ENCODE data around the gene ADAMTS6.
"Not testable (repeated sequence)": the region's sequence is repeated elsewhere in the genome, so short reads cannot be mapped to it uniquely, and the experiment has no call there.

Gene ADAMTS6

DNA sequence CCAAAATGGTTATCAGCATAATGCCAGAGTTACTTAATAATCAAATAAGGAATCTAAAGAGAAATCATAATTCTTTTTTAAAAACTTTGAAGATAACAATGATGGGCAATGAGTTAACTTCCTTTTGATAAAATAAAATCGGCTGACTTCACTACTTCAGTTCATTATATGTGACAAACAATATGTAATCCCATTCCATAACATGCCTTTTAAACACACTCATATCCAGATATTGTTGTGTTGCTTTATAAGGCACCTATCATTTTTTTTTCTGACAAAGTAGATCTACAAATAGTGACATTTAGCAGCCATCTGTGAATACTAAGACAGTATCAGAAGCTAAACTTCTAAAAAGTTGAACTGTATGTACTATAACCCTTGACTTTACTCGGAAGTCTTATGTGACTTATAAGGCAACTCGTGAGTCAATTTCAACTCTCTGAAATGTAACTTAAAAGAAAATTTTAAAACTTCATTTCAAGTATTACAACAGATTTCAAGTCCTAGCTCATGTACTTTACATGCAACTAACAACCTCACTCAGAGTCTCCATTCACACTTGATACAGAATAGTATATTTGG is 7.5 kb downstream of the ADAMTS6 start:
- DNase-seq: no peak

DNA sequence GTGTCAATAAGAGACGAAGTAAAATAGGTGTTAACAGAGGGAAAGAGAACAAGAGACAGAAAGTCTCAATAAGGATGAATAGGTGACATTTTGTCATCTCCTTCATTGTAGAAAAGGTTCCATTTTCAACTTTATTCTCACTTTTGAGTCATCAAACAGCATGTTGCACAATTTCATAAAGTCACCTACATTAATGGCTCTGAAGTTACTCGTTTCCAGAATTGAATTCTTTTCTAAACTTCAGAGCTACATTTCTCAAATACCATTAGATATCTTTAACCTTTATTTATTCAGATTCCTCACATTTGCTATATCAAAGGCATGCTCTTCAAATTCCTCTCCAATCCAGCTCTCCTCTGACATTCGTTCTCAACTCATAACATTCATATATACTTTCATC is 13.1 kb downstream of the ADAMTS6 start:
- DNase-seq: no peak

DNA sequence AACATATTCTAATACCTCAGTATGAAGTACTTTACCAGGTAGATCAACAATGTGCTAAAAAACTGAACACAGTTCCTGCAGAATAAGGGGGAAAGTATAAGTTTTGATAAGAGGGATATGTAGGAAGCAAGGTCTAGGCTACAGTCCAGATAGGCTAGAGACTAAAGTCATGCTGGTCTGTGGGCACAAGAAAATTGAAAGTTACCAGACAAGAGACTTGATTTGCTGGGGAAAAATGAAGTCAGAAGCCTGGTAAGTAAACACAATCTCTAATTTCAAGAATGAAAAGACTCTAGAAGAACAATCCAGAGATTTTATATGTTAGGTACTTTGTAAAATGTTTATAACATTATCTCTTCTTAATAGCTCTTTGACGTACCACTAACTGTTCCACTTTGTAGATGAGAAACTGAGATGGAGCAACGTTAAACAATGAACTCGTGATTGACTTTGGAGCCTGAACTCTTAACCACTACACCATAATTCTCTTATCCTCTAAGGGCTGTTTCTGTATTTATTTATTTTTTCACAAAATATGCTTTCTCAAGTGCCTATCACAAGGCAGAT is 19.5 kb downstream of the ADAMTS6 start:
- no peak for DNase-seq

DNA sequence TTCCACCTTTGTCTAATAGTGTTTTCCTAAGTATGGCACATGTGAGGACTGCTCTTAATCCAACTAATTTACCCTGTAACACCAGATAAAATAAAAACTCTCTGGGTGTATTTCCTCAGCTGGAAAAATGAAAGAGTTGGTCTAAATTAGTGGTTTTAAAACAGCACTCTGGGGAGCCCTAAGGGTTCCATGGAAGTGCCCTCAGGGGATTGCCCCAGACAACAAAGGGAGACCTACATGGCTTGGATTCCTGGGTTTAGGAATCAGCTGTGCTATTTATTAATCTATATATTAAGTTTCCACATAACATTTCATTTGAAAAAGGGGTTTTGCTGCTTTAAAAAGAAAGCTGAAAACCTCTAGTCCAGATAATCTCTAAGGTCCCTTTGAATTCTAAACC is 20.2 kb downstream of the ADAMTS6 start:
- no peak for DNase-seq

DNA sequence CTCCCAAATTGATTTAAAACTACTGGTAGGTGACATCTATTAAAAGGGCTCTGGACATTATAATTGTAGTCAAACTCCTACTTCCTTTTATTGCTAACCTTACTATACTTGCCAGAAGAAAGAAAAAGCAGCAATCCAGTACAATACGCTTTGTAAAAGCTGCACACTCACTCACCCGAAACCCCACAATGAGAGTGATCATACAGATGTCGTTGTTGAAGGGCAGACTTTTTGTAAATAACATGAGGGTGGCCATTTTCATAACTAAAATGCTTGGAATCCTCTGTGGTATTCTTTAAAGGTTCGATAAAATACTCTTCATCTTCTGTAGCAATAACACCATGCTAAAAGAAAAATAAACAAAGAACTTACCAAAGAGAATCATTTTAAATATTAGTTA is 21.7 kb downstream of the ADAMTS6 start:
- DNase-seq: no peak

DNA sequence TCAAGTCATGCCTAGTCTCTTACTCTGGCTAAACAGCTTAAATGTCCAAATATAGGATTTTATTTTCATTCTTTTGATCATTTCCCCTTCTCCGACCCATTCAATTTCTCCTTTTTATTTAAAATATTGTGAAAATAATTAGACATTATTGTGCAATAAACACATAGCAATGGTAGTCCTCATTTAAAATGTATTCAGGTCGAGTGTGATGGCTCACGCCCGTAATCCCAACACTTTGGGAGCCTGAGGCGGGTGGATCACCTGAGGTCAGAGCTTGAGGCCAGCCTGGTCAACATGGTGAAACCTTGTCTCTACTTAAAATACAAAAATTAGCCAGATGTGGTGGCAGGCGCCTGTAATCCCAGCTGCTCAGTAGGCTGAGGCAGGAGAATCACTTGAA is 26.7 kb downstream of the ADAMTS6 start:
- no peak for DNase-seq

DNA sequence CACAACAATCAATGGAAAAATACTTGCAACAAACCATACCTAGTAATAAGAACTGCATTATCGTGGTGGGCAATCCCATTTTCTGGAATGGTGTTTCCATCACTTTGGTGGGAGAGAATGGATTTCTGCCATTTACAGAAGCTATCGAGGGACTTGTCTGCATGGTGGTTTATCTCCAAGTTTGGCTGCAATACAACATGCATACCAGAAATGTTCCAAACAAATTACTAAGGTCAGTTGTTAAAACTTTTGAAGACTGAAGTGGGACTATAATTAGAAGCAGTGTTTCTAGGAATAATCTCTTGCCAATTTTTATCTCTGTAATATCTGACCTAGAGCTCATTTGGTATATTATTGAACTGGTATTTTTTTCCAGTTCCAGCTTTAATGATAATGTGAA is 30.3 kb downstream of the ADAMTS6 start:
- DNase-seq: no peak

DNA sequence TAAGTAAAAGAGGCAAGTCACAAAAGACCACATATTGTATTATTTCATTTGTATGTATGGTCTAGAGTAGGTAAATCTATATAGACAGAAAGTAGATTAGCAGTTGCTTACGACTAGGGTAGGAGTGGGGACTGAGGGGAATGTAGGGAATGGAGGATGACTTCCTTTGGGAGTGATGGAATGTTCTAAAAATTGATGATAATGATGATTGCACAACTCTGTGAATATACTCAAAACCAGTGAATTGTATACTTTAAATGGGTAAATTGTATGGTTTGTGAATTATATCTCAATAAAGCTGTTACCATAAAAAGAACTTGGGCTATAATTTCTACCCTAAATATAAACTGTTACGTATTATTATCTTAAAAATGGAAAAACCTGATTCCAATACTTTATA is 35.0 kb downstream of the ADAMTS6 start:
- DNase-seq: no peak

DNA sequence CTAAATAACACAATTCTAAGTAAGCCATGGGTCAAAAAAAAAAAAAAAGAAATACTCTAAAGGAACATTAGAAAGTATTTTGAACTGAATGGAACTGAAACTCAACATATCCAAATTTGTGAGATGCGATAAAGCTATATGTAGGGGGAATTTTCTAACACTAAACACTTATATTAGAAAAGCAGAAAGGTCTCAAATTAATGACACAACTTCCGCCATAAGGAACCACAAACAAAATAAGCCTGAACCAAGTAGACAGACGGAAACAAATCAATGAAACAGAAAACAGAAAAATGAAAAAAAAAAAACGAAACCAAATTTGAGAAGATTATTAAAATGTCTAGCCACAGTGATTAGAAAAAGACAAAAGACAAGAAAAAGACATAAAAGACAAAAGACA is 39.9 kb downstream of the ADAMTS6 start:
- no peak for DNase-seq

DNA sequence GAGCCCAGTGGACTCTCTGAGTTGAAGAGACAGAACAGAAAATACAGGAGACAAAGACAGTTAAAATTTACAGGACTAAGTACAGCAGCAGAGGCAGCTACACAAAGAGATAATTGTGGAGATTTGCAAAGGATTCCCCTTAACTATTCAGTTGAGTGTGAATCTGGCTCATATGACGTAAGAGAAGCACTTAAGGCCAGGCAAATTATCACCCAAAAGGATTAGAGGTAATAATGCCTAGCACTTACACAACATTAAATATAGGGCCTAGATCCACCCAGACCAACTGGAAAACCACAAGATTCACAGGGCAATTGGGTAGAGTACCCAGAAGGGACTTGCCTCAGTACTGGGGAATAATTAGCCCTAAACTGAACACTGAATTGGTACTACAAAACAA is 41.3 kb downstream of the ADAMTS6 start:
- no peak for DNase-seq

DNA sequence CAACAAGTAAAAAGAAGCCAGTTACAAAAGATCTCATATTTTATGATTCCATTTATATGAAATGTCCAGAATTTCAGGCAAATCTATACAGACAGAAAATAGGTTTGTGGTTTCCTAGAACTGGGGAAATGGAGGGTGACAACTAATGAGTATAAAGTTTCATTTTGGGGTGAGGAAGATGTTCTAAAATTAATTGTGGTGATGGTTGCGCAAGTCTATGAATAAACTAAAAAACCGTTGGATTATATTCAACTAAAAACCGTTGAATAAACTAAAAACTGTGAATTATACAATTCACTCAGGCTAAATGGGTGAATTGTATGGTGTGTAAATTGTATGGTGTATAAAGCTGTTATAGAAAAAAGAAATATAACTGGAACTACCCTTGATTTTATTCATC is 47.6 kb downstream of the ADAMTS6 start:
- no peak for DNase-seq

DNA sequence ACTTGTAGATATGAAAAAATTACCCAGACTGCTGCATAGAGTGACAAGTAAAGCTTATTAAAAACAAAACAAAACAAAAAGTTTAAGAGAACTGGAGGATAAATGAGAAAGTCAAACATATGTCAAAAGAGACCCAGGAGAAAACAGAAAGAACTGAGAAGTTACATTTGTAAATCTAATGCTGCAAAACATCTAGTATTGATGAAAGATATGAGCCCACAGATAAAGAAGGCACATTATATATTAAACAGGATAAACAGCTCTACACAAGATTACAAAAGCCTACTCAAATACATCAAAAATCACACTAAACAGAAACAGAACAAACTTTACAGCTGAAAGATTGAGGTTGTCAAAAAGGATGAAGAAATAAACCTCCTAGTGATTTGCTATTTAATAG is 55.1 kb downstream of the ADAMTS6 start:
- no peak for DNase-seq

DNA sequence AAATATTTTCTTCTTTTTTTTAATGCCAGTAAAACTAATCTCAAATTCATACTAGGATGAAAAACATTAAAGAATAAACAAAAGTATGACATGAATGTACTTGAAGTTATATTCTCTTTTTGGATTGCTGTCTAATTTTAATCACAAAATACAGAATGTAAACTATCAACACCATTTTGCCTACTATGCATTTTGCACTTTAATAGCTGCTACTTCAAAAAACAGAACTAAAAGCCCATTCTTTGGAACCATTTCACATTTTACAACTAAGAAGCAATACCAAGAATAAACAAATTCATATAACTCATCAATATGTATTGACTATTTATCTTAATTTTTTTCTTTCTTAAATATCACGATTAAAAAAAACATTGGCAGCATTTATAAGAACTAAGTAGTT is 58.1 kb downstream of the ADAMTS6 start:
- no peak for DNase-seq

DNA sequence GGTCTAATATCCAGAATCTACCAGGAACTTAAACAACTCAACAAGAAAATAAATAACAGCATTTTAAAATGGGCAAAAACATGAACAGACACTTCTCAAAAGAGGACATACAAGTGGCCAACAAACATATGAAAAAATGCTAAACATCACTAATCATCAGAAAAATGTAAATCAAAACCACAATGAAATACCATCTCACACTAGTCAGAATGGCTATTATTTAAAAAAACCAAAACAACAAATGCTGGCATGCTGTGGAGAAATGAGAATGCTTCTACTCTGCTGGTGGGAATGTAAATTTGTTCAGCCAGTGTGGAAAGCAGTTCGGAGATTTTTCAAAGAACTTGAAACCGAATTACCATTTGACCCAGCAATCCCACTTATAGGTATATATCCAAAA is 63.1 kb downstream of the ADAMTS6 start:
- DNase-seq: no peak

DNA sequence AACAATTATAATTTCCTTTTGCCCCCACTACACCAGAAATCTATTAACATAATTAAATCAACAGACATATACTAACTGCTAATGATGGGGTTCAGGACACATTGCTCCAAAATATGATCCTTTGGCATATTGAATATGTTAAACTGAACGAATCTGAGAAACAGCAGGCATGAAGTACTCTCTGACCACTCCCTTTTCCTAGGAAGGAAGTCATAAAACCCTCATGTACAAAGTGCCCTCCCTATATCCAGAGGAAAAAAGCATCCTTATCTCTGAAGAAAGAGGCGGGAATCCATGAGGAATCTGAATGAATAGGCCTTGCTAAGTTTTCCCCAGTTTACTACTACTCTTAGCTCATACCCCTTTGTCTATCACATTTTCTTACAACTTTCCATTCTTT is 67.9 kb downstream of the ADAMTS6 start:
- no peak for DNase-seq

DNA sequence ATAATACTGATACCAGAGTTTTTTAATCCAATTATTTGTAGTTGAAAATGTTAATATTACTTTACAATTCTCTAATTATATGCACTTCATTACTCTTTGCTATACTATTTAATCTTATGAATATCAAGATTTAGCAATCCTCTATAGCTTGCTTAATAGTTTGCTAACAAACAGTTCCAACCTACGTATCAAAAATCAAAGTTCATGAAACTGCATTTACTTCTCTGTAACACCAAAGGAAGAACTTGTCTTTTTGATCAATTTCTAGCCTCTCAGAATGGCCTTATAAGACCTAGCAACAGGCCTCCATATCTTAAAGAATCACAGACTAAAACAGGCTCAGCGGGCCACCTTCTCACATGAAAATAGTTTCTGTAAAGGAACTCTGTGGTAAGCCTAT is 68.9 kb downstream of the ADAMTS6 start:
- DNase-seq: no peak

DNA sequence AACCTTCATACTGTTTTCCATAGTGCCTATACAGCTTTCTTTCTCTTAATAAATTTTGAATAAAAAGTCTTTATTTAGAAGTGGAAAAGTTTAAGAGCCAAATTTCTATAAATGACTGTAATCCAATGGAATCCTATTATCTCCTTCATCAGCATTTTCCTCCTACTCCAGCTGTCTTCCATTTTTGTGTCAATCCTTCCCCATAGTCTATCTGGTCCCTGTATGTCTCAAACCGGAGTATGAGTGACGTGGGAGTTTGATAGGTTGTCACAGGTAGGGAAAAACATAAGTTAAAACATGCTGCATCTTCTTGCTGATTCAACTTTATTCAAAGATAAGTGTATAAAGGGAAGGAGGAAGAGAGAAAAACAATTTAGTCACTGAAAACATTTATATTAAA is 70.4 kb downstream of the ADAMTS6 start:
- no peak for DNase-seq

DNA sequence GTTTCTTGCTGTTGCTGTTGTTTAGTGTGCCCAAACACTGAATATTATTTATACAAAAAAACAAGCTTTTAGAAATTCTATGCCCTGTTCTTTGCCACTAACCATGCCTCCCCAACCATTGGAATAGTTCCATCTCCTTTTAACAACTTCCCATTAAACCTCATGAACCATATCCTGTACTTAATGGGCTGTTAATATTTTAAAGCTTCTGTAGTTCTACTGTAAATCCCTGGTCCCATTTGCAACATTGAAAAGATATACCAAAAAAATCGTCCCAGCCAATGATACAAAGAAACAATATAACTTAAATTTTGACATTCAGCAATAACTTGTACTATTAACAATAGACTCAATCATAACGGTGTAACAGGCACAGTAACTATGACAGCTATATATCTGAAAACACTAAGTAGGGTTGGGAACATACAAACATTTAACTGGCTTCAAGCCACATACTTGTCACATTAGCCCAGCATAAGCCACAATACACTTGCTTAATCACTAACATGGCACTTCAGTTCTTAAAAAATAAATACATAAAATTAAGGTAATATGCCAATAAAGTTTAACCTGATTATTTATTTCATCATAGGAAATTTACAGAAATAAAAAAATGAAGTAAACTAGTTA is 86.1 kb downstream of the ADAMTS6 start:
- DNase-seq: no peak

DNA sequence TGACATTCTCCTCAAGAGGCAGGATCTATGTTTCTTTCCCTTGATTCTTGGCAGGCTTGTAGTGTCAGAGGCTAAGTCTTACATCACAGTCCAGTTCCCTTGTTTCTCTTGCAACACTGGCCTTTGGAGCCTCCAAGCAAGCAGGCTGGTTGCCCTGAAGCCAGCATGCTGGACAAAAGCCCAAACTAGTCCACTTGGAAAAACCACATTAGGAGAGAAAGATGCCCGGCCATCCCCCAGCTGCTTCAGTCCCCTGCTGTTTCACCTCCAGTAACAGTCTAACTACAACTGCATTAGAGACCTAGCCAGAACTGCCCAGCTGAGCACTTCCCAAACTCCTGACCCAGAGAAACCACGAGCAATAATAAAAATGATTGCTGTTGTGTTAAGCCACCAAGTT is 87.6 kb downstream of the ADAMTS6 start:
- no peak for DNase-seq

DNA sequence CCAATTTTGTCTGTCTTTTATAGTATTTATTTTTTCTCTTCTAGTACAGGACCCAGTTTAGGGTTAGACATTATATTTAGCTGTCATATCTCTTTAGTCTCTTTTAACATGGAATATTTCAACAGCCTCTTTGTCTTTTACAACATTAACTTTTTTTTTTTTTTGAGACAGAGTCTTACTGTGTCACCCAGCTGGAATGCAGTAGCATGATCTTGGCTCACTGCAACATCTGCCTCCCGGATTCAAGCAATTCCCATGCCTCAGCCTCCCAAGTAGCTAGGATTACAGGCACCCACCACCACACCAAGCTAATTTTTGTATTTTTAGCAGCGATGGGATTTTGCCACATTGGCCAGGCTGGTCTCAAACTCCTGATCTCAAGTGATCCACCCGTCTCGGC is 90.1 kb downstream of the ADAMTS6 start:
- DNase-seq: no peak

DNA sequence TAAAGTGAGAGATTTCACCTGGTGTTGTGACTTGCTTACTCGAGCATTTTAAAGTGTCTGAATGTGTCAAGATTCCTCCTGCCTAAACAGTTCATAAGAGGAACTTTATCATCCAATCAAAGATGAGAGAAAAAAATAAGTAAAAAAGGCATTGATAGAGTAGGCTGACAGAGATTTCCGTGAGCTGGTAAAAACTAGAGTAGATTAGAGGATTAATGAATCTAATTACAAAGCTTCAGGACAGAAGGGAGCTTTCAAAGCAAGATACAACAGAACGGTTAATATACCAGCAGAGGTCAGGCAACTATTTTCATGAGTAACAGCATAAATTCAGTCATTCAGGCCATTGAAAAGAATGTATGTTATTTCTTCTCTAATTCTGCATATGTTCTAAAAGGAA is 91.5 kb downstream of the ADAMTS6 start:
- DNase-seq: no peak

DNA sequence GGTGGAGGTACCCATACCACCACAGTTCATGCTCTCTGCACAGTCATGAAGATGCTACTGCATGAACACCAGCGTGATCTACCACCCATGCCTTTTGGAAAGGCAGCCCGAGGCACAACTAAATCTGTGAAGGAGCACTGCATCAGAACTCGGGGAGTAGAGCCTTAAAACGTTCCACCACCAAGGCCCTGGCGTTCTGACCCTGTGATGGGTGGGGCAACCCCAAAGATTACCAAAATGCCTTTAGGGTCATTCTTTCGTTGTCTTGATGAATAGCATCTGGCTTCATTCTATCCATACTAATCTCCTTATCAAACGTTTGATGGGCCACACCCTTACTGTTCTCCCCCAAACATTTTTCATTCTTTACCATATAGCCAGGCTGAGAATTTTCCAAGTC is 97.9 kb downstream of the ADAMTS6 start:
- DNase-seq: no peak

DNA sequence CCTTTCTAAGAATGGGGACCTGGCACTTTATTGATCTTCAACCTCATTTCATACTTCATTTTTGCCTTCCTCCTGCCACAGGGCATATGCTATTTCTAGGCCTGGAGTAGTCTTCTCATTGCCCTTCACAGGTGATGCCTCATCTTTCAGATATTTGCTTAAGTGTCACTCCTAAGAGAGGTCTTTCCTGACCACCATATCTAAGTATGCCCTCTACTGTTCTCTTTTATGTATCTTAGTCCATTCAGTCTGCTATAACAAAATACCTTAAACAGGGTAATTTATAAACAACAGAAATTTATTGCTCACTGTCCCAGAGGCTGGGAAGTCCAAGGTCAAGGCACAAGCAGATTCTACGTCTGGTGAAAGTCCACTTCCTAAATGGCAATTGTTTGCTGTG is 99.1 kb downstream of the ADAMTS6 start:
- no peak for DNase-seq

DNA sequence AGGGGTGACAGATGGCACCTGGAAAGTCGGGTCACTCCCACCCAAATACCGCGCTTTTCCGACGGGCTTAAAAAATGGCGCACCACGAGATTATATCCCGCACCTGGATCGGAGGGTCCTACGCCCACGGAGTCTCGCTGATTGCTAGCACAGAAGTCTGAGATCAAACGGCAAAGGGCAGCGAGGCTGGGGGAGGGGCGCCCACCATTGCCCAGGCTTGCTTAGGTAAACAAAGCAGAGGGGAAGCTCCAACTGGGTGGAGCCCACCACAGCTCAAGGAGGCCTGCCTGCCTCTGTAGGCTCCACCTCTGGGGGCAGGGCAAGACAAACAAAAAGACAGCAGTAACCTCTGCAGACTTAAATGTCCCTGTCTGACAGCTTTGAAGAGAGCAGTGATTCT is 111.2 kb downstream of the ADAMTS6 start:
- not testable (repeated sequence) for DNase-seq

DNA sequence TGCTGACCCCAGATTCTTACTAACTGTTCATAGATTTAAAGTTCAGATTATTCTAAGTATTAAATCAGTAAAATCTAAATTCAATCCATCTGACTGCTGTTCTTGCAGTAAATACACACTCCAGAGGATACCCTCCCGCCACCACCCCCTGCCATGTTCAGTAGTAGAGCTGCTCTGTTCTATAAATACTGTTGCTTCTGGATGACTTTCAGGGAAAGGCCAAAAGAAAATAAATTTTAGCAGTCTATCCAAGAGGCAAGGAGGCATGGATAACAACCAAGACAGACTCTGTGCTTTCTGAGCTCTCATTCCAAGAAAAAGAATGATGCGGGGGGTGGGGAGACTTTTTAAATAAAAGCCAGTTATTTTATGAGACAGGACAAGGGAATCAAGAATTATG is 115.1 kb downstream of the ADAMTS6 start:
- DNase-seq: no peak
